Activated naive CD8-positive, alpha-beta T cell treated with anti-CD3 and anti-CD28 coated beads, Interleukin-2, amount 50 U/mL, for 24 hours (primary cell): ENCODE results near the gene STIMATE.
A peak's percentile ranks its signal among the peaks of the same experiment; 100 is the strongest.

Experiments
- ATAC-seq: fragments of 150-1000 bp; cut with Tn5 transposase; one replicate; pipeline ENCODE4 v1.10.0; 2021
- DNase-seq: peaks from one replicate; pipeline ENCODE4 v3.0.0; 2021
- H3K27ac Mint-ChIP-seq: one replicate; pipeline ENCODE4 v1.8.0; 2021; ENCODE audit warnings: mild to moderate bottlenecking, mixed read lengths
- H3K27me3 Mint-ChIP-seq: one replicate; pipeline ENCODE4 v1.8.0; 2021; ENCODE audit warnings: mixed read lengths
- H3K36me3 Mint-ChIP-seq: one replicate; pipeline ENCODE4 v1.8.0; 2021; ENCODE audit warnings: low read depth, mixed read lengths
- H3K4me1 Mint-ChIP-seq: one replicate; pipeline ENCODE4 v1.8.0; 2021; ENCODE audit warnings: mixed read lengths
- H3K4me3 Mint-ChIP-seq: one replicate; pipeline ENCODE4 v1.8.0; 2021; ENCODE audit warnings: mild to moderate bottlenecking, moderate library complexity, mixed read lengths
- H3K9me3 Mint-ChIP-seq: one replicate; pipeline ENCODE4 v1.8.0; 2021; ENCODE audit warnings: mixed read lengths

The STIMATE gene

DNA sequence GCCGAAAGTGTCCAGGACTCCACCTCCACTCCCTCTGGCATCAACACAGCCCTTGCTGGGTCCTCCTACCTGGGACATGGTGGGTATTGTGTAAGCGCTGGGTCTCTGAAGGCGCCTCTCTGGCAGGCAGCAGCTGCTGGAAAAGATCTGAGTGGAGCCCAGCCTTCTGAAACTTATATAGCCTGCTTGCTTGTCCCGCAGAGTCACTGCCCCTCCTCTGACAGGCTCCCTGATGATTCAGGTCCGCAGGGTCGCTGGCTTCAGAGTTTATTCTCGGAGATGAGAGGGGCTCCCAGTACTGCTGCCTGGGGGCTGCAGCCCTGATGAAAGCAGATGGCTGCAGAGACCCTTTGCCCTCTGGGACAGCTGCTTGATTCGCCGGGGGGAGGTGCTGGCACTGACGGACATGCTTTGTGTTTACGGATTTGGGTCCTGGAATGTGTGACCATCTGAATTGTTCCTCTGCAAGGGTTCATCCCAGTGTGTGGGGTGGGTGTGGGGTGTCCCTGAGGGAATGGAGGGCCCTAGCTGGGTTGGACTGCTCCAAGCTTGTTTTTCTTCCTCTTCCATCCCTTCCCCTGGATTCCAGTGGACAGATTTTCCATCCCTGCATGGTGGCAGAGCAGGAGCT is 62.4 kb downstream of the STIMATE start, which contains the start of gene MUSTN1:
Gene MUSTN1, minus strand, starts transcription at position 149 of the 631 bp plus-strand sequence. Its CDS starts 71 bp downstream, at position 78.
- no peaks in the 10 kb centered on the region for H3K36me3 Mint-ChIP-seq
- H3K27me3 Mint-ChIP-seq, result no peaks in the 10 kb centered on the region
- H3K27ac Mint-ChIP-seq, result no peak within 1 kb of the TSS
- no peak within 1 kb of the TSS for H3K4me3 Mint-ChIP-seq
- H3K4me1 Mint-ChIP-seq, result peaks cover 13% of the 10 kb centered on the region
- ATAC-seq (no peak), DNase-seq (no peak)
- H3K9me3 Mint-ChIP-seq, result no peaks in the 10 kb centered on the region

DNA sequence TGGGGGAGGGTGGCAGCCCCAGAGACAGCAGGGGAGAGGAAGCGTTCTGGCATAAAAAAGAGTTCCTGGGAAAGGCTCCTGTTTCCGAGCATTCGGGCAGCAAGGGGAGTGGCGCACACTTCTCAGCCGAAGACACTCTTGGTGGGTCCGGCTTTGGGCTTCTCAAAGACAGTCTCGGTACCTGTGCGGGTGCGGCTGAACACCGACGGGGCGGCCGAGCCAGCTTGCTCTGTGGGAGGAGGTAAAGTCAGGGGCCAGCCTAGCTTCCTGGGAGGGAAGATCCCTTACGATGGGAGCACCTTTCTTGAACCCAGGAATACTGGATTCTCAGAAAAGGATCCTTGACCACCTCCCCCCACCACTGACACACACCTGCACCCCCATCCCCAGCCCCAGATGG is 64.1 kb downstream of the STIMATE start:
- DNase-seq, result no peak
- Mint-ChIP-seq H3K4me3 (no peak overlapping the region), H3K4me1 (peaks cover 2% of the 10 kb centered on the region), H3K9me3 (no peaks in the 10 kb centered on the region), H3K27ac (no peak overlapping the region), H3K27me3 (no peaks in the 10 kb centered on the region), H3K36me3 (no peaks in the 10 kb centered on the region)
- no peak for ATAC-seq

DNA sequence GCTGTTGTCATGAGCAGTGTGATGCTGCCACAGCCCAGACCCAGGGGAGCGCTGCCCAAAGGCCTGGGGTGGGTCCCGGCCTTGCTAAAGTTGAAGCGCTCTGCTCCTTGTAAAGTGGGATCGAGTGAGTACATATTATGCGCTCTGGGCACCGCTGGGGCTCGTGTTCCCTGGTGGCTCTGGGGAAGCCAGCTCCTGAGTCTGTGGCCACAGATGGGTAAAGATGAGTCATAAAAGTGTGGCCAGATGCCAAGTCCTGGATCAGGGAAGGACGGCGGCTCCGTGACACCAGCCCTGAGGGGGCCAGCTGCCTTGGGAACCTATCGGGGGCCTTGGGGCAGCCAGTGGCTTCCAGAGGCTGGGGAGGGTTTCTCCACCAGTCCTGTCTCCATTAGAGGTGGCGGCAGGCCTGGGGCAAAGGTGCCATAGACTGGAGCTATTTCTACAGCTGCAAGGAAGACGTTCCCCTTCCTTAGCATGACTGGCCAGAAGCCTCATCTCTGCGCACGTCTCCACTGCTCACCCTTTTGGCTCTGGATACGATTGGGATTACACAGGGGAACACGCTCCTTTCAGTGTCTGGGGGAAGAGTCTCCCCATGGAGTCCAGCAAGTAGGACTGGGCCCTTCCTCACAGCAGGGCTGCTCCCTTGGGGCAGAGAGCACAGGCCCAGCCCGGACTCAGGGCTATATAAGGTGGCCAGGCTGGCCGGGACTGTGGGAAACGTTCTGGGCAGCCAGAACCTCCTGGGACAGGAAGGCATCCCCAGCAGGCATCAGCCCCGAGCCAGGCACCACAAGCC is 65.6 kb downstream of the STIMATE start:
- Mint-ChIP-seq H3K4me3 (no peak overlapping the region), H3K27ac (no peak overlapping the region), H3K4me1 (no peaks in the 10 kb centered on the region), H3K27me3 (no peaks in the 10 kb centered on the region), H3K9me3 (no peaks in the 10 kb centered on the region), H3K36me3 (no peaks in the 10 kb centered on the region)
- DNase-seq (no peak), ATAC-seq (no peak)

DNA sequence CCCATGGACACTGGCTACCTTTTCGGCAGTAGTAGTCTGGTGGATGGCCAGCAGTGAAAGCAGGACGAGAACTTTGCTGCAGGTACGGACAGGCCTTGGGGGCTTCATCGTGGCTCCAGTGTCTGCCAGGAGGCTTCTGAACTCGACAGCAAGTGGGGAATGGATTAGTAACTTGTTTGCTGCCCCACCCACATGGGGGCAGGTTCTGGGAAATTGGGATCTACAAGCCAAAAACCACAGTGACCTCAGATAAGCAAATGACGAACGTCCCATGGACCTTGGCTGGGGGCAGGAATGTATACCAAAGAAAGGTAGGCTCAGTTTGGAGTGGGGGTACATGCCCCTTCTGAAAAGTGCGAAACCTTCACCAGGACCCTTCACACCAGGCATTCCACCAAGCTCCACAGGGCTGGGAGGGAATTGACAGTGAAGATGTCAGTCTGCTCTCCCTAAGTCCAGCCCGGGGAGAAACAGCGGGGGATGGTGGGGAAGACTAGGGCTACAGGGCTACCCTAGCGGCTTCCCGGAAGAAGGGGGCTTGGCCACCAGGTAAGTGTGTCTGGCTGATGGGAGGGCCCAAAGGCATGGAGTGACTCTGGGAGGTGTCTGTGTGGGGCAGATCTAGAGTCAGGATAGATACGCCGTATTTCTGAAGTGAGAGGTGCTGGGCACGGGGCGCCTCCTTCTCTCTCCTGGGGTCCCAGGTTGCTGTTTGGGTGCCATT is 66.7 kb downstream of the STIMATE start, which contains the start of gene ITIH4:
Gene ITIH4, minus strand, starts transcription at position 138 of the 724 bp plus-strand sequence. Its CDS starts 30 bp downstream, at position 108.
- Mint-ChIP-seq H3K27me3 (no peaks in the 10 kb centered on the region), H3K4me1 (no peaks in the 10 kb centered on the region), H3K27ac (no peak within 1 kb of the TSS), H3K9me3 (no peaks in the 10 kb centered on the region), H3K4me3 (no peak within 1 kb of the TSS), H3K36me3 (no peaks in the 10 kb centered on the region)
- no peak for DNase-seq
- no peak for ATAC-seq

DNA sequence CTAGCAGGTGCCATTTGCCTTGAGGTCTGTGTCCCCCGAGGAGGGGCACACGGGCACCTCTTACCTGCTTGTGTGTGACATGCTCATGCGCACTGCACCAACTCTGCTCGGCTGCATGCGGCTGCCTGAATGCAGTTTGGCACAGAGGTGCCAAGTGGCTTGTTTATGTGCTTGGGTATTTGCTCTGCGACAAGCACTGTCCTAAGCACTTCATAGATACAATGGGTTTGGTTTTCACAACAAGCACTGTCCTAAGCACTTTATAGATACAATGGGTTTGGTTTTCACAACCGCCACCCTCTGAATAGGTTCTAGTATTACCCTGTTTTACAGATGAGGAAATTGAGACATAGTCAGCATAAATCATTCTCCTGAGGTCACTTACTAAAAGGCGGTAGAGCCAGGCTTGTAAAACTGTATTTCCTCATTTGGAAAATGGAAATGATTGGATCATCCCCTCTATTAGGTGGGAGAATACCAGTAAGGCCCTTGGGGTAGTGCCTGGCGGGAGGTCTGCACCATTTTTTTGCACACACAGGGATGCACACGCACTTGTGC is 67.4 kb downstream of the STIMATE start:
- no peak overlapping the region for H3K27ac Mint-ChIP-seq
- H3K36me3 Mint-ChIP-seq, result no peaks in the 10 kb centered on the region
- H3K4me3 Mint-ChIP-seq, result no peak overlapping the region
- no peak for ATAC-seq
- H3K9me3 Mint-ChIP-seq, result no peaks in the 10 kb centered on the region
- no peaks in the 10 kb centered on the region for H3K4me1 Mint-ChIP-seq
- no peak for DNase-seq
- no peaks in the 10 kb centered on the region for H3K27me3 Mint-ChIP-seq

DNA sequence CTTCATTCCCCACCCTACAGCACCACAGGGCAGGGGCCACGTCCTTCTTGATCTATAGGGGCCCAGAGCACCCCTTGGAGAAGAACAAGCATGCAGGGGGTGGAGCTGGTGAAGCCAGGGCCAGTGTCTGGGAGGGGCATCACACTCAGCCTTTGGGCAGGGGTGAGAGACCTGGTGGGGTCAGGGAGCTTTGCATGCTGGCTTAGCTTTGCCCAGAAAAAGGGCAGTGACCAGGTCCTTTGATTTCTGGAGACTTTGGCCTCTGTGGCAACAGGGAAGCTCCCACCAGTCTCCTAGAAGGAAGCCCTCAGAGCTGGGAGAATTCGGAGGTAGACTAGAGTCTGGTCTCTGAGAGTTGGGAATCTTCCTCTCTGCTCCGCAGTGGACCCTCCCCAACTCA is 67.9 kb downstream of the STIMATE start:
- H3K27me3 Mint-ChIP-seq, result no peaks in the 10 kb centered on the region
- H3K36me3 Mint-ChIP-seq, result no peaks in the 10 kb centered on the region
- ATAC-seq, result no peak
- H3K4me3 Mint-ChIP-seq, result no peak overlapping the region
- no peak overlapping the region for H3K27ac Mint-ChIP-seq
- DNase-seq, result no peak
- H3K9me3 Mint-ChIP-seq, result no peaks in the 10 kb centered on the region
- H3K4me1 Mint-ChIP-seq, result no peaks in the 10 kb centered on the region

DNA sequence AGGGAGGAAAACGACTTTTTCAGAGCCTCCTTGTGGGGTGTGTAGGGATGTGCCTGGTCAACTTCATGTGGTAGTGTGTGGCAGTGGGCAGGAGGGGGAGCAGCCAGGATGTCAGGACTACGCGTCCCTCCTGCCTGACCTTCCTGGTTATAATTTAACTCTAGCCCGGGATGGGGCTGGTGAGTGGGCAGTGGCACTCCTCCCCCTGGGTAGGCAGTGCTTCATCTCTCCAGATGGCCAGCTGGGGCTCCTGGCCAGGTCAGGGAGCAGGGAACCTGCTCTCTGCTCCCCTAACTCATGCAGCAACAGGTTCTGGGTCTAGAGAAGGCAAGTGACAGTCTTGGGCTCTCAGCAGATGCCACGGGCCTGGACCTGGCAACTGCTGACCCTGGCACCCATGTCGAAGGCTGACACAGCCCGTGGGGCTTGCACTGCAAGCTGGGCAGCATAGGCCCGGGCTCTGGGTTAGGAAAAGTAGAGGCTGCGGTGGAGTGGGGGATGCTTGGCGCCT is 69.4 kb downstream of the STIMATE start:
- Mint-ChIP-seq H3K27ac (no peak overlapping the region), H3K4me3 (no peak overlapping the region), H3K4me1 (no peaks in the 10 kb centered on the region), H3K36me3 (no peaks in the 10 kb centered on the region), H3K27me3 (no peaks in the 10 kb centered on the region), H3K9me3 (no peaks in the 10 kb centered on the region)
- DNase-seq (no peak), ATAC-seq (no peak)

DNA sequence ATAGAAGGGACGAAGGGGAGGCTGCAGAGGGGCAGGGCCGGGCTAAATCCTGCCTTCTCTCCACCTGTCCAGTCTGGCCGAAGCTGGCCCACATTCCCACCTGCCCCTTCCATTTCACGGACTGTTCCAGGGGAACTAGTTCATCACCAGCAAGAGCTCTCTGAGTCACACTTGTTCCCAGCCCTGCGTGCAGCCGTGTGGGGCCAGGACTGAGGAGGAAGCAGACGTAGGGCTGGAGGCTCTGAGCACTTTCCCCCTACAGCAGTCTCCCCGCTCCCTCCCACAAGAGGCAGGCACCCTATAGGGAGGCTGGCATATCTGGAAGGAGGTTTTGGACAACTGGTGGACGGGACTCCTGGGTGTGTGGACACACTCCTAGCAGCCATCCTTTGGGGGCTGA is 69.9 kb downstream of the STIMATE start:
- Mint-ChIP-seq H3K4me3 (no peak overlapping the region), H3K27me3 (no peaks in the 10 kb centered on the region), H3K36me3 (no peaks in the 10 kb centered on the region), H3K4me1 (no peaks in the 10 kb centered on the region), H3K27ac (no peak overlapping the region), H3K9me3 (no peaks in the 10 kb centered on the region)
- ATAC-seq (no peak), DNase-seq (no peak)

DNA sequence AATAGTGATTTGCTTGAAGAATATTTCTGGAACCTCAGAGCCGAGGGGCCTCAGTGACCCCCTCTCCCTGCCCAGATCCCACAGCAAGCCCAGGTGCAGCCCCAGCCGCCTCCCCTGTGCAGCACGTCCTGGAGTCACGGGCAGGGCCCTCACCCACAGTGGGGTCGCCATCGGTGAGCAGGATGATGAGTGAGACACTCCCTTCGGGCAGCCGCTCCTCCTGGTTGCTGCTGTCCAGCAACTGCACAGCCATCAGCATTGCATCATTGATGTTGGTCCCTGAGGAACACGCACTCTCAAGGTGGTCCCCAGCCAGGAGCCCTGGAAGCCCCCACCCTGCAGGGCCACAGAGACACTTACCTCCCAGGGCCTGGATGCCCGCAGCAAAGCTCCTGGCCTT is 73.3 kb downstream of the STIMATE start:
- H3K36me3 Mint-ChIP-seq, result no peaks in the 10 kb centered on the region
- no peaks in the 10 kb centered on the region for H3K4me1 Mint-ChIP-seq
- no peaks in the 10 kb centered on the region for H3K9me3 Mint-ChIP-seq
- H3K27ac Mint-ChIP-seq, result no peak overlapping the region
- ATAC-seq (no peak), DNase-seq (no peak)
- H3K4me3 Mint-ChIP-seq, result no peak overlapping the region
- H3K27me3 Mint-ChIP-seq, result no peaks in the 10 kb centered on the region

DNA sequence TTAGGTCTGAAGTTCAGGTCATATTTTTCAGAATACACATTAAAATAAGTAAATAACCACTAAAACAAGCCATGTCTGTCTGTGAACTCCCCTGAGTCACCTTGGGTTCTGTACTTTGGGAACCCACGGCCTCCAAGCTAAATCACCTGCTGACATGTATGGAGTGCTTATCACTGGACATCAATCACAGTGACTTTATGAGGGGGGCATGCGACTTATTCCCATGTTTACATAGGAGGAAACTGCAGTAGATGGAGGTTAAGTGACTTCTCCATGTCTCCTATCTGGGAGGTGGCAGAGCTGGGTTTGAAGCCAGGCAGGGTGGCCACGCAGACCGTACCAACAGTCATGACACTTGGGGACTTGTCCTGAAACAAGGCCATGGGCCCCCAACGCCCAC is 75.0 kb downstream of the STIMATE start:
- Mint-ChIP-seq H3K4me3 (no peak overlapping the region), H3K27ac (no peak overlapping the region), H3K36me3 (no peaks in the 10 kb centered on the region), H3K27me3 (no peaks in the 10 kb centered on the region), H3K4me1 (no peaks in the 10 kb centered on the region), H3K9me3 (no peaks in the 10 kb centered on the region)
- ATAC-seq (no peak), DNase-seq (no peak)

DNA sequence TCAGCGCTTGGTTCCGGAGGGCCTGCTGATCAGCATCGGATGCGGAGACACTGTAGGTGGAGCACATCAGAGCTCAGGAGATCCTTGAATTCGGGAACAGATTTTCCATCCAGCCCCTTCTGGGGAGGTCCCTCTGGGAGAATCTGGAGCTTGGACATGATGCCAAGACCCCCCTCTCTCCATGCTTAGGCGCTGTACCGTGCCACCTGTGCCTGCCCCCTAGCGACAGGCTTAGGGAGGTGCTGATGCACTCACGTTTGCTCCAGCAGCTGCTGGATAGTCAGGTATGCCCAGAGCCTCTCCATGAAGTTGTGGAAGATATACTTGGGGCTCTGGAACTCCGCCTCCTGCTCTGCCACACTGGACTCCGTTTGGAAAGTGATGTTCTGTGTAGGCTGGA is 76.6 kb downstream of the STIMATE start:
- Mint-ChIP-seq H3K36me3 (no peaks in the 10 kb centered on the region), H3K9me3 (no peaks in the 10 kb centered on the region), H3K27me3 (no peaks in the 10 kb centered on the region), H3K4me3 (no peak overlapping the region), H3K27ac (no peak overlapping the region), H3K4me1 (no peaks in the 10 kb centered on the region)
- ATAC-seq (peak; percentile 53), DNase-seq (peak; percentile 22)

DNA sequence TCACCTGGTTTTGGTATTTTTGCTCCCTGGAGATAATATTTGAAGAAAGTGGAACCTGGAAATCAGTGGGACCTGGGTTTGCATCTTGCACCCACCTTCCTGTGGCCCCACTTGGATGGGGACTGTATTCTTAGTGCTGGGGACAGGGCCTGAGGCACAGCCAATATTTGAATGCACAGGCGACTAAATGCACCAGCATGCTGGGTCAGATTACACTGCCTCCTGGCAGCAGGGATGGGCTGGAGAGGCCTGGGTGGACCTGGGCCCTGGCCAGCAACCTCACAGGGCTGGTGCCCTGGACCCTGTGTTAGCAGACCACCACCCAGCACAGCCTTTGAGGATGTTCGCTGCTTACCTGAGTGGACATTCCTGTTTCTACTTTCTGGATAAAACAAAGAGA is 77.4 kb downstream of the STIMATE start:
- Mint-ChIP-seq H3K36me3 (no peaks in the 10 kb centered on the region), H3K27me3 (no peaks in the 10 kb centered on the region), H3K4me3 (no peak overlapping the region), H3K9me3 (no peaks in the 10 kb centered on the region), H3K4me1 (no peaks in the 10 kb centered on the region), H3K27ac (no peak overlapping the region)
- no peak for ATAC-seq
- no peak for DNase-seq

DNA sequence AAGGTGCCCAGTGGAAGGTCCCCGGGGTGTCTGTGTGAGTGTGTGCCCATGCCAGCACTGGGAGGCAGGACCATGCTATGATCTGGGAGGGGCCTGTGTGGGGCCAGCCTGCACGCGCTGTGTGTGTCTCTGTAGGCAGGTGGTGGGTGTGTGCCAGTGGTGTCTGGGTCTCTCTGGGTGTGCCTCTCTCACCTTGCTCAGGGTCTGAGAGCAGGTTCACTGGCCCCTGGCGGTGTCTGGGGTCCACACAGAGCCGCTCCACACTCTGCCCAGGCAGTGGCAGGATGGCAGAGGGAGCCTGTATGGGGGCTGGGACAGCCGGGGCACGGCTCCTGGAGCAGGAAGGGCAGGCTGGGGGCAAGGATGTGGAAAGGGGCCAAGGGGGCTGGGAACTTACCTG is 79.5 kb downstream of the STIMATE start:
- Mint-ChIP-seq H3K4me3 (no peak overlapping the region), H3K36me3 (no peaks in the 10 kb centered on the region), H3K4me1 (no peaks in the 10 kb centered on the region), H3K27ac (no peak overlapping the region), H3K27me3 (no peaks in the 10 kb centered on the region), H3K9me3 (no peaks in the 10 kb centered on the region)
- DNase-seq, result no peak
- no peak for ATAC-seq

DNA sequence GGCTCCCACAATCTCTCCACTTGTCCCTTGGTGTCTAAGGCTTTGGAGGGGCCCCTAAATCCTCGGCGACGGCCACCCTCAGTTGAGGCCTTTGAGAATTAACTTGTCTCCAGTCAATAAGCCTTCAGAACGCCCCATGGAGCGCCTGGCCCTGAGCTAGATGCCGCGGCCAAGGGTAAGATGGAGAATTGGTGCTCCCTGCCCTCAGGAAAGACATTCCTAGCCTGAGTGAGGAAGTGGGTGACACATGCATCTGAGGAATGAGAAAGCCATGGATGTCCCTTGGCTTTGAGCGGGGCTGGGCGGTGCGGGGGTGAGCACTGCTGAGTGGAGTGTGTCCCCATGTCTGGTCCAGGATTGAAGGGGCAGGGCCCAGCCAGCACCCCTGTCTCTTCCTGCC is 80.1 kb downstream of the STIMATE start:
- H3K9me3 Mint-ChIP-seq, result no peaks in the 10 kb centered on the region
- no peak overlapping the region for H3K4me3 Mint-ChIP-seq
- no peaks in the 10 kb centered on the region for H3K4me1 Mint-ChIP-seq
- H3K36me3 Mint-ChIP-seq, result no peaks in the 10 kb centered on the region
- H3K27me3 Mint-ChIP-seq, result no peaks in the 10 kb centered on the region
- DNase-seq (no peak), ATAC-seq (no peak)
- no peak overlapping the region for H3K27ac Mint-ChIP-seq
